Measurements from ENCODE around the gene TMPRSS4.
A peak's percentile ranks its signal among the peaks of the same experiment; 100 is the strongest.

The TMPRSS4 gene

DNA sequence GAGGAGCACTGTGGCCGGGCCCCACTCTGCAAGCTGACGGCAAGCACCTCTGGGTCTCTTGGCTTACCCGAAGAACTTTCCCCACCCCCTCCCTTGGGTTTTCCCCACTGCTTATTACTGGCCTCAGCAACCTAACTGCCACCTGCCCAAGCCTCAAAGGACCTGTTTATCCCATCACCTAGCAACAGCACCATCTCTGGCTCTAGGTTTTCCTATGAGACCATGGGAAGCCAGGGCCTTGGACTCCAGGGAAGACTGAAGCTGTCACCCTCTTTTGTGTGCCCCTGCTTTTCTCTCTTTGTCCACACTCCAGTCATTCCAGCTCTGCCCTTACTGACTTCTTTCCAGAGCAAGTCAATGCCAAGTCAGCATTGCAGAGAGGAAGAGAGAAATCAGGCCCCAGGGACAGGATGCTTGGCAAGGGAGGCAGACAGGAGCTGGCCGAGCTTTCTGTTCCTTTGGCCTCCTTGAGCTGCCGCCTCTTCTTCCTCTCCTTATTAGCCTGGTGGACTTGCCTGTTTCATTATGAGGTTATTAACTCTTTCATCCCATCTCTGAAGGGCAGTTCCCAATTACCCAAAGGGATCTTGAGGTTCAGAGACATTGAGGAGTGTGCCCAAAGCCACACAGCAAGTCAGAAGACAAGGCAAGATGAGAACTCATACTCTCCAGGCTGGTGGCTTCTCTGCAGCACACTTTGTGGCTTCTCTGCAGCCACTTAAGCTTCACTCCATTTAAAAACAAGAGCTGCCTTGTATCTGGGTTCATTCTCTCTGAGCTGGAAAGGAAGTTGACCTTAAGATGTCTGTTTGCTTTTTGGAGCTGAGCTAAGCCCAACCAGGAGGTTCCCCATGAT, 10.3 kb downstream of the TMPRSS4 start, which contains the start of gene SMIM35:
SMIM35 (minus strand) TSS at position 51 of the 856 bp plus-strand sequence. CDS start 206 bp downstream, outside the sequence.
- TF ChIP-seq, protein P1, sequence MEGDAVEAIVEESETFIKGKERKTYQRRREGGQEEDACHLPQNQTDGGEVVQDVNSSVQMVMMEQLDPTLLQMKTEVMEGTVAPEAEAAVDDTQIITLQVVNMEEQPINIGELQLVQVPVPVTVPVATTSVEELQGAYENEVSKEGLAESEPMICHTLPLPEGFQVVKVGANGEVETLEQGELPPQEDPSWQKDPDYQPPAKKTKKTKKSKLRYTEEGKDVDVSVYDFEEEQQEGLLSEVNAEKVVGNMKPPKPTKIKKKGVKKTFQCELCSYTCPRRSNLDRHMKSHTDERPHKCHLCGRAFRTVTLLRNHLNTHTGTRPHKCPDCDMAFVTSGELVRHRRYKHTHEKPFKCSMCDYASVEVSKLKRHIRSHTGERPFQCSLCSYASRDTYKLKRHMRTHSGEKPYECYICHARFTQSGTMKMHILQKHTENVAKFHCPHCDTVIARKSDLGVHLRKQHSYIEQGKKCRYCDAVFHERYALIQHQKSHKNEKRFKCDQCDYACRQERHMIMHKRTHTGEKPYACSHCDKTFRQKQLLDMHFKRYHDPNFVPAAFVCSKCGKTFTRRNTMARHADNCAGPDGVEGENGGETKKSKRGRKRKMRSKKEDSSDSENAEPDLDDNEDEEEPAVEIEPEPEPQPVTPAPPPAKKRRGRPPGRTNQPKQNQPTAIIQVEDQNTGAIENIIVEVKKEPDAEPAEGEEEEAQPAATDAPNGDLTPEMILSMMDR (IDR thresholded peaks at IDR 0.05; ENCODE audit: low read depth, low read length): no peak
- in situ Hi-C loops (cut with HindIII; ENCODE audit: low sequenced_read_pairs): no loop called here
- no peak within 1 kb of the TSS for H3K4me3 ChIP-seq (ENCODE audit: low read depth, low read length)
- no peak for DNase-seq (ENCODE audit: low read depth, low spot score)

DNA sequence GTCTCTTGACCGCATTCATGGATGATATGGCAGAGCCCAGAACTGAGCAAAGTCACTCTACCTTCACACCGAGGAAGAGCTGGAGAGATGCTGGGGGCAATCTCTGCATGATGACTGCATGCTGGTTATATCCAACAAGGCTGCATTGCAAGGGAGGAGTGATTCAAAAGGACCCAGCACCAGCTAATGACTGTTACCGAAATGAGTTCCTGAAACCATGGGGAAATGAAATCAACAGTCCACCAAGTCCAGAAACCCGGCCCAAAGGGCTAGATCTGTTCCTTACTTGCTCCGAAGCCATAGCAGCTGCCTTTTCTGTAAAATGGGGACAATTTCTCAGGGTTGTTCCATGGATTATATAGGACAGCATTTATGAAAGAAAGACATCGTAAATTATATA, 11.1 kb downstream of the TMPRSS4 start:
- TF ChIP-seq, protein P1 (IDR thresholded peaks at IDR 0.05; ENCODE audit: low read depth, low read length): no peak
- in situ Hi-C loops (cut with HindIII; ENCODE audit: low sequenced_read_pairs): no loop called here
- DNase-seq (ENCODE audit: low read depth, low spot score): no peak
- H3K4me3 ChIP-seq (ENCODE audit: low read depth, low read length): no peak overlapping the region

DNA sequence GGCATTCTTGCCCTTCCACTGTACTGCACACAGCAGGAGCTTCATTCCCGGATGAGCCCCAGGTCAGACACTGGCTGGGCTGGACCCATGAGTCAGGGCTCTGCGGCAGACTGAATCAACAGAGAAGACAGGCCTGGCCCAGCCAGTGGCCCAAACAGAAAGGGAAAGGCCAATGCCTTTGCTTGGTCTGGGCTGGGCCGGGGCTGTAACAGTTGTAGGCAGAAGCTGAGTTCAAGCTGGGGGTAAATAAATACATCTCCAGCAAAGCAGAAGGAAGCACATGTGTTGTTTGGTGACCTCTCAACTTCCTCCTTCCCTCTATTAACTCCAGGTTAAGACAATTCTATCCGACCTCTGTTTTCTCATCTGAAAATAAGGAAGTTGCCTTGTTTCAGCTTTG, 11.7 kb downstream of the TMPRSS4 start:
- in situ Hi-C loops (cut with HindIII; ENCODE audit: low sequenced_read_pairs): no loop called here
- DNase-seq (ENCODE audit: low read depth, low spot score): peak; percentile 26
- no peak overlapping the region for H3K4me3 ChIP-seq (ENCODE audit: low read depth, low read length)
- TF ChIP-seq, protein P1 (IDR thresholded peaks at IDR 0.05; ENCODE audit: low read depth, low read length): no peak

DNA sequence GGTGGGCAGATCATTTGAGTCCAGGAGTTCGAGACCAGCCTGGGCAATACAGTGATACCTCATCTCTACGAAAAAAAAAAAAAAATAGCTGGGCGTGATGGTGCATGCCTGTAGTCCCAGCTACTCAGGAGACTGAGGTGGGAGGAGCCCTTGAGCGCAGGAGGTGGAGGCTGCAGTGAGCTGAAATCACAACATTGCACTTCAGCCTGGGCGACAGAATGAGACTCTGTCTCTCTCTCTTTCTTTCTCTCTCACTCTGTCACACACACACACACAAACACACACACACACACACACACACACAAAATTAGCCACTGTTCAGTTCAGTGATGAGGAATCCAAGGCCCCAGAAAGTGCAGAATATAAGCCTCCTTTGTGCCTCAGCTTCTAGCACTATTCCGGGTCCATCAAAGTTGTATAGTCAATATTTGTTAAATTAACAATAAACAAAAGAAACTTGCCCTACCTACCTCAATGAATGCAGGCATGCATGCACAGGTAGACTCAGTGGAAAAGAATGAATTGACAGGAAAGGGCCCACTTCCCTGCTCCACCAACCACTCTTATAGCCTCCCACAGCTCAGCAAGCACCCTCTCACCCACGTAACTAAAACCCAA, 13.8 kb downstream of the TMPRSS4 start:
- TF ChIP-seq, protein P1 (IDR thresholded peaks at IDR 0.05; ENCODE audit: low read depth, low read length): no peak
- in situ Hi-C loops (cut with HindIII; ENCODE audit: low sequenced_read_pairs): no loop called here
- H3K4me3 ChIP-seq (ENCODE audit: low read depth, low read length): no peak overlapping the region
- DNase-seq (ENCODE audit: low read depth, low spot score): no peak

DNA sequence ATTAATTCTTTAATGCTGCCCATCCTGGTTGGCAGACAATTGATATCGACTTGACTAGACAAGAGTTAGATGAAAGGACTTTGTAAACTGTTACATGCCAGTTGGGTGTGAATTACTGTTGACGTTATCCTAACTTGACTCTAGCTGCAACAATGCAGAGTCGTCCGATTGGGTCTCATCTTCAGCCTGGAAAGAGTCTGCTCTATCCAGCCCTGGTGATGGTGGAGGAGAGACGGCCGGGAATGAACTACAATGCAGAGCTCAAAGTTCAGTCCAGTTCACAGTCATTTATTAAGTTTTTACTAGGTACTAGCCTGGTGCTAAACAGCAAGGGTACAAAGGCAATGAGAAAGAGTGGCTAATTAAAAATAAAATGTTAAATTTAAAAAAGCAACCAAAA, 14.8 kb downstream of the TMPRSS4 start:
- TF ChIP-seq, protein P1 (IDR thresholded peaks at IDR 0.05; ENCODE audit: low read depth, low read length): no peak
- in situ Hi-C loops (cut with HindIII; ENCODE audit: low sequenced_read_pairs): no loop called here
- DNase-seq (ENCODE audit: low read depth, low spot score): no peak
- H3K4me3 ChIP-seq (ENCODE audit: low read depth, low read length): no peak overlapping the region

DNA sequence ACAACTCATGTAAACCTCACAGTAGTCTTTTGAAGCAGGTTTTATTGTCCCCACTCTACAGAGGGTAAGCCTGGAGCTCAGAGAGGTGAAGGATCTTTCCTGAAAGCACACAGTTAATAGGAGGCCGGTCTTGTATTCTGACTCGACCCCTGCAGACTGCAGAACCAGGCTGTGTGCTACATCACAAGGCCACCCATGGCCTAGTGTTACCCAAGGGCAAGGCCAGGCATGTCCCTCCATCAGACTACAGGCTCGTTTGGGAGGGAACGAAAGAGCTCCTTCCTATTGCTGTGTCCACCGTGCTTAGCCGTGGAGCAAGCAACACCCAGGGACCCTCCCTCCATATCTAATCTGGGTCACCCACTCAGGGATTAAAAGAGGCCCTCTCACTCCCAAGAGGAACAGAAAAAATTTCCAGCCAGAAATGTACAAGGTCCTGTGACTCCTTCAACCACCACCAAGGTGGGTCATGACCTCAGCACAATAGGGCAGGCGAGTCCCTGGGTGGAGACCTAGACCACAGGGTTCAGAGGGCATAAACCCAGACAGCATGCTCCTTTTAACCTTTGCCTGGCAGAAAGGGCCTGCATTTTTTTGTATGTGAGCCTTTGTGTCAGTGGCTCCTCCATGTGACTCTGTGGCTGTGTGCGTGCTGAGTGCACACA, 16.2 kb downstream of the TMPRSS4 start:
- in situ Hi-C loops (cut with HindIII; ENCODE audit: low sequenced_read_pairs): no loop called here
- DNase-seq (ENCODE audit: low read depth, low spot score): no peak
- no peak overlapping the region for H3K4me3 ChIP-seq (ENCODE audit: low read depth, low read length)
- TF ChIP-seq, protein P1 (IDR thresholded peaks at IDR 0.05; ENCODE audit: low read depth, low read length): no peak
